ENCODE data around the gene NRDC.

DNA sequence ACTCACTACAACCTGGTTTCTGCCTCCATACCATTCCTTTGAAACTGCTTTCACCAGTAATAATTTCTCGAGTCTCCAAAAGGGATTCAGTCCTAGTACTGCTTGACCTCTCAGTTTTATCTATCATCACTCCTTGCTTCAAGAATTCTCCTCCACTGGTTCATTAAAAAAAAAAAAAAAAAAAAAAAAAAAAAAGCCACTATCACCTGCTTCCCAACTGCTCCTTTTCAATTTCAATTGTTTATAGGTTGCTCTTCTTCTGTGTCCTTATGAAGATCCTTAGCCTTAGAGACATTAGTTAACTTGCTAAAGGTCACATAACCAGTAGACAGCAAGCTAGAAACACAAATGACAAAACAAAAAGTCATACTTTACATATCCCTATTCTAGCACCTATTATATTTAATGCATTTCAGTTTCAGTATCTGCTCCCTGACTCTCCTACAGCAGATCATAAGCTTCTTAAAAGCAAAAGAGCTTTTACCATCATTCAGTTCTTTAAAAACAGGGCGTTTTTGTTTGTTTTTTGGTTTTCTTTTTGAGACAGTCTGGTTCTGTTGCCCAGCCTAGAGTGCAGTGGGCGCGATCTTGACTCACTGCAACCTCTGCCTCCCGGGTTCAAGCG lies 7.1 kb downstream of the NRDC start:
- TF ChIP-seq EP300 (IDR thresholded peaks at IDR 0.05) = no peak
- no peak for TF ChIP-seq POLR2A (IDR thresholded peaks at IDR 0.05)
